Measurements from ENCODE around the gene LANCL3. TPM values are rescaled to one million over a fixed set of nuclear protein-coding genes. Genes with fewer than 3 reads are reported as not detected.

Gene LANCL3
- total RNA-seq, 2 experiments from 2014 or later, result 0.05 to 0.11 TPM

DNA sequence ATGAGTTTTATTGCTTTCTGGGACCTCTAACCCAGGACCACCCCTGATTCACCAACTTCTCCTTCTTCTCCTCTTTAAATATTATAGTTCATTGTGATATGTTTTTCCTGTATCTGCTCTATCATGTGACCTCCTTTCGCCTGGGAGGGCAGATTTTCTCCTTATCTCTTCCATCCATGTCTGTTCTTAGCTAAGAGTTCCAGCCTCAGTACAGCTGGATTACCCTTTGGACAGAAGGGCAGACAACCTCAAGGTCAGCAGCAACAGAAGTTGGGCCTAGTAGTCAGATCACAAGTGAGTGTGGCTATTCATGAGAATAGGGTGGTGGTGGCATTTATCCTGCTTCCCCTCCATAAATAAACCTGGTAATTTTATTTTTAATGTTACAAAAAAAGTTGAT, 108.4 kb downstream of the LANCL3 start:
- intact Hi-C loops (cut with DNase I, micrococcal nuclease), result no loop called here
- ChIA-PET CTCF (no interaction called here), POLR2A (no interaction called here)
- H3K27me3 Mint-ChIP-seq, result no peaks in the 10 kb centered on the region
- H3K9me3 Mint-ChIP-seq, result no peaks in the 10 kb centered on the region
- H3K4me1 ChIP-seq (ENCODE audit: insufficient read depth, low read length), result no peaks in the 10 kb centered on the region
- H3K9me3 ChIP-seq (ENCODE audit: control insufficient read depth in 1 of 2, insufficient read depth in 1 of 2, low read length in 2 of 2), result no peaks in the 10 kb centered on the region
- TF ChIP-seq, protein P1, sequence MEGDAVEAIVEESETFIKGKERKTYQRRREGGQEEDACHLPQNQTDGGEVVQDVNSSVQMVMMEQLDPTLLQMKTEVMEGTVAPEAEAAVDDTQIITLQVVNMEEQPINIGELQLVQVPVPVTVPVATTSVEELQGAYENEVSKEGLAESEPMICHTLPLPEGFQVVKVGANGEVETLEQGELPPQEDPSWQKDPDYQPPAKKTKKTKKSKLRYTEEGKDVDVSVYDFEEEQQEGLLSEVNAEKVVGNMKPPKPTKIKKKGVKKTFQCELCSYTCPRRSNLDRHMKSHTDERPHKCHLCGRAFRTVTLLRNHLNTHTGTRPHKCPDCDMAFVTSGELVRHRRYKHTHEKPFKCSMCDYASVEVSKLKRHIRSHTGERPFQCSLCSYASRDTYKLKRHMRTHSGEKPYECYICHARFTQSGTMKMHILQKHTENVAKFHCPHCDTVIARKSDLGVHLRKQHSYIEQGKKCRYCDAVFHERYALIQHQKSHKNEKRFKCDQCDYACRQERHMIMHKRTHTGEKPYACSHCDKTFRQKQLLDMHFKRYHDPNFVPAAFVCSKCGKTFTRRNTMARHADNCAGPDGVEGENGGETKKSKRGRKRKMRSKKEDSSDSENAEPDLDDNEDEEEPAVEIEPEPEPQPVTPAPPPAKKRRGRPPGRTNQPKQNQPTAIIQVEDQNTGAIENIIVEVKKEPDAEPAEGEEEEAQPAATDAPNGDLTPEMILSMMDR (IDR thresholded peaks at IDR 0.05), result no peak
- no peak overlapping the region for H3K4me3 Mint-ChIP-seq
- H3K4me3 ChIP-seq (ENCODE audit: low read length), result no peak overlapping the region
- no peaks in the 10 kb centered on the region for H3K4me1 Mint-ChIP-seq (ENCODE audit: low read depth)
- H3K27me3 ChIP-seq (ENCODE audit: control insufficient read depth in 1 of 2, insufficient read depth in 2 of 2, low read length in 2 of 2), result no peaks in the 10 kb centered on the region
- H3K36me3 Mint-ChIP-seq (ENCODE audit: low read depth), result no peaks in the 10 kb centered on the region
- DNase-seq, result no peak
- ATAC-seq (ENCODE audit: poor library complexity), result no peak
- H3K27ac Mint-ChIP-seq, result no peak overlapping the region
- H3K36me3 ChIP-seq (ENCODE audit: insufficient read depth, low read length), result no peaks in the 10 kb centered on the region
- no peak overlapping the region for H3K27ac ChIP-seq (ENCODE audit: low read depth in 1 of 2, low read length in 2 of 2)

DNA sequence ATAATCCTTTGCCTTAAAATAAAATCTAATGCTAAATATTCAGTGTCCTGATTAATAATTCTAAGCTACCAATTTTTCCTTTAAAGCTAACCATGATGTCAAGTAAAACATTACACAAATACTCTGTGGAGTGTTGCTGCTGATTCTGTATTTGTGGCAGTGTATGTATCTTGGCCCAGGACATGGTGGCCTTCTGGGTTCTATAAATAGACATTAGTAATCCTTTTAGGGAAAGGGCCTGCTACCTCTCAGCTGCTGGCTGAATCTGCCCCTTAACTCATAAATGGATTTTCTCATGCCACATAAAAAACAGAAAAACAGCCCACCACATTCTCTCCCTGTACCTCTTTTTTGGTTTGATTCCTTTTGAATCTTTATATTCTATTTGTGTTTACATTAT, 113.0 kb downstream of the LANCL3 start:
- H3K36me3 Mint-ChIP-seq (ENCODE audit: low read depth), result no peaks in the 10 kb centered on the region
- DNase-seq, result no peak
- no peak overlapping the region for H3K4me3 ChIP-seq (ENCODE audit: low read length)
- H3K27me3 ChIP-seq (ENCODE audit: control insufficient read depth in 1 of 2, insufficient read depth in 2 of 2, low read length in 2 of 2), result peaks cover 0 to 4% of the 10 kb centered on the region in 2 experiments
- intact Hi-C loops (cut with DNase I, micrococcal nuclease), result no loop called here
- no peak overlapping the region for H3K27ac ChIP-seq (ENCODE audit: low read depth in 1 of 2, low read length in 2 of 2)
- no peaks in the 10 kb centered on the region for H3K27me3 Mint-ChIP-seq
- no peak for ATAC-seq (ENCODE audit: poor library complexity)
- TF ChIP-seq, protein P1 (IDR thresholded peaks at IDR 0.05), result no peak
- peaks cover 4% of the 10 kb centered on the region for H3K4me1 ChIP-seq (ENCODE audit: insufficient read depth, low read length)
- H3K9me3 ChIP-seq (ENCODE audit: control insufficient read depth in 1 of 2, insufficient read depth in 1 of 2, low read length in 2 of 2), result no peaks in the 10 kb centered on the region
- no peaks in the 10 kb centered on the region for H3K9me3 Mint-ChIP-seq
- no peaks in the 10 kb centered on the region for H3K4me1 Mint-ChIP-seq (ENCODE audit: low read depth)
- ChIA-PET CTCF (interaction anchor here (2.2 kb wide), 1 partner anchor 11 kb away, joined by 5 read pairs; no protein-coding TSS in a partner anchor), POLR2A (no interaction called here)
- H3K36me3 ChIP-seq (ENCODE audit: insufficient read depth, low read length), result no peaks in the 10 kb centered on the region
- no peak overlapping the region for H3K4me3 Mint-ChIP-seq
- no peak overlapping the region for H3K27ac Mint-ChIP-seq

- intact Hi-C loops (cut with DNase I, micrococcal nuclease), result no loop called here
- no peak for DNase-seq
- Histone ChIP-seq H3K27me3 (ENCODE audit: control insufficient read depth in 1 of 2, insufficient read depth in 2 of 2, low read length in 2 of 2) (peaks cover 0 to 4% of the 10 kb centered on the region in 2 experiments), H3K36me3 (ENCODE audit: insufficient read depth, low read length) (no peaks in the 10 kb centered on the region), H3K27ac (ENCODE audit: low read depth in 1 of 2, low read length in 2 of 2) (no peak overlapping the region), H3K4me3 (ENCODE audit: low read length) (peak overlapping the region; percentile 22), H3K4me1 (ENCODE audit: insufficient read depth, low read length) (peaks cover 4% of the 10 kb centered on the region), H3K9me3 (ENCODE audit: control insufficient read depth in 1 of 2, insufficient read depth in 1 of 2, low read length in 2 of 2) (no peaks in the 10 kb centered on the region)
- TF ChIP-seq, protein P1 (IDR thresholded peaks at IDR 0.05), result no peak
- no peaks in the 10 kb centered on the region for H3K27me3 Mint-ChIP-seq
- H3K27ac Mint-ChIP-seq, result no peak overlapping the region
- ChIA-PET POLR2A (no interaction called here), CTCF (interaction anchor here (2.2 kb wide), 1 partner anchor 11 kb away, joined by 5 read pairs; no protein-coding TSS in a partner anchor)
- H3K9me3 Mint-ChIP-seq, result no peaks in the 10 kb centered on the region
- H3K4me3 Mint-ChIP-seq, result peak overlapping the region; percentile 62
- H3K36me3 Mint-ChIP-seq (ENCODE audit: low read depth), result no peaks in the 10 kb centered on the region
- ATAC-seq (ENCODE audit: poor library complexity), result no peak
- no peaks in the 10 kb centered on the region for H3K4me1 Mint-ChIP-seq (ENCODE audit: low read depth)
These were observed 113.5 kb downstream of the LANCL3 start for GRCh38 chrX:37684973-37685372.

Data from CD4-positive, alpha-beta T cell (primary cell).